Tibial nerve (tissue), 4 donors: ENCODE data around the gene NTN5.

Experiments
- EP300 ChIP-seq, 2 donors: sonication (generic); formaldehyde crosslinking; IDR thresholded peaks; one replicate each; pipeline ENCODE4 v1.6.1; 2017; ENCODE audit warnings: antibody characterized with exemption in 2 of 2, mild to moderate bottlenecking in 1 of 2
- POLR2A ChIP-seq, 2 donors: fragments of 450-650 bp; IDR thresholded peaks; one replicate each; pipeline ENCODE4 v1.6.1; 2017; ENCODE audit warnings: antibody characterized with exemption in 2 of 2, mild to moderate bottlenecking in 2 of 2, moderate library complexity in 2 of 2
- TF ChIP-seq, protein P1 (sequence below), 5 experiments: fragments of 200-600 bp in 3 of 5; fragments of 450-650 bp in 2 of 5; sonication (generic) in 3 of 5; IDR thresholded peaks; one replicate each; pipeline ENCODE4 v1.5.1; 2016 to 2019; ENCODE audit warnings: antibody characterized with exemption in 5 of 5, mild to moderate bottlenecking in 3 of 5, moderate library complexity in 2 of 5

DNA sequence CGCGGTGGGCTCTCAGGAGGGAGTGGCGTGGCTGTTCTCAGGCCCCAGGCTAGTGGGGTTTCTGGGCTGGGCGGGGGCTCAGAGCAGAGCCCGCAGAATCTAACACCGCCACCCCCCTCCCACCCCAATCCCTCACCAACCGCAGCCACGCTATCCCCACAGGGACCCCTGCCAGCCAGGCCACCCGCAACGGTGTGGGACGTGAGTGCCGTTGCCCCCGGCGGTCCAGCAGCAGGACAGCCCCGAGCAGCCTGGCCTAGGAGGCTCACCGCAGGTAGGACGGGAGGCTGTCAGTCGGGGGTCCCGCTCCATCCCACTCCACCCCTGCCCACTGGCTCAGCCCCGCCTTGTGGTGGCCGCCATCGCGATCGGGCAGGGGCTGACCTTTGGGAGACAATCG lies at the start of gene NTN5:
- TF ChIP-seq, protein P1, sequence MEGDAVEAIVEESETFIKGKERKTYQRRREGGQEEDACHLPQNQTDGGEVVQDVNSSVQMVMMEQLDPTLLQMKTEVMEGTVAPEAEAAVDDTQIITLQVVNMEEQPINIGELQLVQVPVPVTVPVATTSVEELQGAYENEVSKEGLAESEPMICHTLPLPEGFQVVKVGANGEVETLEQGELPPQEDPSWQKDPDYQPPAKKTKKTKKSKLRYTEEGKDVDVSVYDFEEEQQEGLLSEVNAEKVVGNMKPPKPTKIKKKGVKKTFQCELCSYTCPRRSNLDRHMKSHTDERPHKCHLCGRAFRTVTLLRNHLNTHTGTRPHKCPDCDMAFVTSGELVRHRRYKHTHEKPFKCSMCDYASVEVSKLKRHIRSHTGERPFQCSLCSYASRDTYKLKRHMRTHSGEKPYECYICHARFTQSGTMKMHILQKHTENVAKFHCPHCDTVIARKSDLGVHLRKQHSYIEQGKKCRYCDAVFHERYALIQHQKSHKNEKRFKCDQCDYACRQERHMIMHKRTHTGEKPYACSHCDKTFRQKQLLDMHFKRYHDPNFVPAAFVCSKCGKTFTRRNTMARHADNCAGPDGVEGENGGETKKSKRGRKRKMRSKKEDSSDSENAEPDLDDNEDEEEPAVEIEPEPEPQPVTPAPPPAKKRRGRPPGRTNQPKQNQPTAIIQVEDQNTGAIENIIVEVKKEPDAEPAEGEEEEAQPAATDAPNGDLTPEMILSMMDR (IDR thresholded peaks at IDR 0.05) = no peak
- no peak for TF ChIP-seq EP300 (IDR thresholded peaks at IDR 0.05)
- TF ChIP-seq POLR2A (IDR thresholded peaks at IDR 0.05) = no peak
